HG02763 (cell line): ENCODE data around the gene GALM.
A peak's percentile ranks its signal among the peaks of the same experiment; 100 is the strongest.
"Not testable (repeated sequence)": the region's sequence is repeated elsewhere in the genome, so short reads cannot be mapped to it uniquely, and the experiment has no call there.

Experiments used
- ATAC-seq: cut with Tn5 transposase; IDR thresholded peaks from one replicate; pipeline ENCODE4 v1.9.1; 2021; ENCODE audit warnings: mild to moderate bottlenecking, moderate library complexity; ENCODE audit not compliant: unreplicated experiment

Gene GALM

DNA sequence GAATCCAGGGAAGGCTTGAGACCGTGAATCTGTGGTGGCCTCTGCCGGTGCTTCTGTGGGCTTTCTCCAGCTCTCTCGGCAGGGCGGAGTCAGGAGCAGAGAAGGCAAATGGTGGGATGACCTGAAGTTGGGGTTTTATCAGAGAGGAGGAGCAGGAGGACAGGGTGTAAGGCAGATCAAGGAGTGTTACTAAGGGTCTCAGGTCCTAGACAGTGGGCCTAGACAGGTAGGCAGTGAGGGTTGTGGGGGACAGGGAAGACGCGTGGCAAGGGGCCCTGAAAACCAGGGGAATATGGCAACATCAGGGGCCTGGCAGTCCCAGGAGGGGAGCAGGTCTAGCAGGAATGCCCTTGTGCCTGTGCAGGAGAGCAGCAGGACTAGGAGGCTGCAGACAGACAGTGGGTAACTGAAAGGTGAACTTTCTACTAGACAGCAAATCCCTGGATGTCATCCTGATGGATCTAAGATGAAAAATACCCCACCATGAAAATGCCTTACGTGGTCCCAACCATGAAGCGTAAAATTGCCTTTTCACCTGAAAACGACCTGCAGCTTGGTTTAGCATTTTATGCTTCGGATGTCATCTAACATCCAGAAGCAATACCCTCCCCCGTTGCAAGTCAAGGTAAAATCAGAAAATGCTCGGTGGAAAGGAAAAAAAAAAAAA, 43.1 kb downstream of the GALM start:
- no peak for ATAC-seq

- peak; percentile 78 for ATAC-seq
Observed at GRCh38 chr2:38709567-38710194, 43.8 kb downstream of the GALM start.

DNA sequence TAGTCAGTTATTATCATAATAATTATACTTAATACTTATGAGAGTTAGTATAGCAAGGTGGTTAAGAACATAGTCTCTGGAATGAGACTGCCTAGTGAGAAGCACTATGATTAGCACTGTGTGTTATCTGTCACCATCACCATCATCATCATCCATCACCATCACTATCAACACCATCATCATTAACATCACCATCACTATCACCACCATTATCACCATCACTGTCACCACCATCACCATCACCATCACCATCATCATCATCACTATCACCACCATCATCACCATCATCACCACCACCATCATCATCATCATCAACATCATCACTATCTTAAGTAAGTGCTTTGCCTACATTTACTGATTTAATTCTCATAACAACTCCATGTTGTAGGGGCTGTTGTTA, 45.6 kb downstream of the GALM start:
- no peak for ATAC-seq

GRCh38 chr2:38712413-38712812, 46.5 kb downstream of the GALM start:
- no peak for ATAC-seq

- ATAC-seq: no peak
Observed at GRCh38 chr2:38712871-38713270, 47.0 kb downstream of the GALM start.

GRCh38 chr2:38713338-38713737, 47.4 kb downstream of the GALM start:
- no peak for ATAC-seq

- not testable (repeated sequence) for ATAC-seq
Observed at GRCh38 chr2:38714941-38715340, 49.0 kb downstream of the GALM start.

DNA sequence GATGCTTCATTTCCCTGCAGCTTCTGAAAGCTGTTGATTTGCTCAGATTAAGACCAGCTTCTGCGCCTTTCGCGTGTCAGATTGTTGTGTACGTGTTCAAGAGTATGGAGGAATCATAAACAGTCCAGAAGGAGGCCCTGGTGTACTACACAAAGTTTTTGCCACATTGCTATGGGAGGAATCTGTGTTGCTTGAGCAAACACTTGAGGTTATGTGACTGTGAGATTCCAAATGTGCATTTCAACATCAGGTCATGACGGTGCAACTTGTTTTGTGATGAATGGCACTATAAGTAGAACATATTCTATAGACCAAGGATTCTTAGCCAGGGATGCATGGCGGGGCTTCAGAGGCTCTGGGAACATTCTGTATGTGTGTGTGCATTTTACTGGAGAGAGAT, 50.3 kb downstream of the GALM start:
- ATAC-seq: no peak

GRCh38 chr2:38718601-38719000, 52.7 kb downstream of the GALM start:
- ATAC-seq: no peak

GRCh38 chr2:38719706-38720105, 53.8 kb downstream of the GALM start:
- no peak for ATAC-seq

DNA sequence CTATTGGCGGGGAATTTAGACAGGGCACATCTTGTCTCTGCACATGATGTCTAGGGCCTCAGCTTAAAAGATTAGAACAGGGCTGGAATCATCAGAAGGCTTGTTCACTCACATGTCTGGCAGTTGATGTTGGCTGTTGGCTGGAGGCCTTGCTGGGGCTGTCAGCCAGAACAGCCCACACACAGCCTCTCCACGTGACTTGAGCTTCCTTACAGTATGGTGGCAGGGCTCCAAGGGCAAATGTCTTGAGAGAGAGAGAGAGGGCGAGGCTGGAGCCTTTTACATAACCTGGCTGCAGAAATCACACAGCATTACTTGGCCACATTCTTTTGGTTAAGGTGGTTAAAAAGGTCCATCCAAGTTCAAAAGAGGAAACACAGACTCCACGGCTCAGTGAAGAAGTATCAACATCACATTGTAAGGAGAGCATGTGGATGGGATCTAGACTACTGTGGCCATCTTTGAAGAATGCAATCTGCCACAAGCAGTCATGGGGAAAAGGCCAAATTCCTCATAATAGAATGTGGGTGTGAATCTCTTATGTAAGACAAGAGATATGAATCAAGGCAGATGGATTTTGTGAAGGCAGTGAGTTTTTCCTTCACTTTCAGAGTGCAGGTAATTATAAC, 54.8 kb downstream of the GALM start:
- ATAC-seq: no peak

DNA sequence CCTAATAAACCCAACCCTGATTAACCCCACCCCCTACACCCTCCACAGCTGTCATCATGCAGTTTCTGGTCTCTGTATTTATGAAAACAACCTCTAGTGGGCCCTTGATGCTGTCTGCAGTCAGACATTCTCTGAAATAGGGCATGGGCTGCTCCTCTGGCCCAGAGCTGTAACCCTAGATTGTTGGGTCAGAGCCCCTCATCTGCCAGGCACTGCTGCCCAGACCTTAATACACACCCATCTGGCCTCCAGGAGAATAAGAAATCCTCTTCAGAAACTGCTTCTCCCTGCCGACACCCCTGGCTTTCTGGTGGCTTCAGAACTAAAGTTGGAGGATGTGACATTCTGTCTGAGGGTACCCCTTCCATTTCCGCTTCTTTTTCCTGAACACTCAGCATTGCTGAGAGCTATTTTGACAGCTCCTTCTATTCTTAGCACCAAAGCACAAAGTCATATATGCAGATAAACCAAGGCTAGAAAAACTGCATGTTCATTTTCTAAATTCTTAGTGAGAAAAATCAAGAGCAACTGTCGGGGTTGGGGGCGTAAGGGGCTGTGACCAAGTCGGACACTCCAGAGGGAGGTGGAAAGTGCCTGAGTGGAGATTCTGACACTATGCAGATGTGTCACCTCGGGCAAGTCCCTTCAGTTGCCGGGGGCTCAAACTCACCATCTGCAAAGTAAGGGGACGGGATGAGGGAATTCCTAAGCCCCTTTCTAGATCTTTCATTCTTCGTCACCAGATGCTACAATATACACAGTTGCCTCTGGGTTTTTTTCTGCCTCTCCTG, 56.6 kb downstream of the GALM start:
- ATAC-seq: peak; percentile 35

GRCh38 chr2:38723173-38723572, 57.3 kb downstream of the GALM start:
- peak; percentile 42 for ATAC-seq

- no peak for ATAC-seq
Observed at GRCh38 chr2:38727661-38728060, 61.7 kb downstream of the GALM start.

- ATAC-seq: no peak
Observed at GRCh38 chr2:38728694-38729093, 62.8 kb downstream of the GALM start.

DNA sequence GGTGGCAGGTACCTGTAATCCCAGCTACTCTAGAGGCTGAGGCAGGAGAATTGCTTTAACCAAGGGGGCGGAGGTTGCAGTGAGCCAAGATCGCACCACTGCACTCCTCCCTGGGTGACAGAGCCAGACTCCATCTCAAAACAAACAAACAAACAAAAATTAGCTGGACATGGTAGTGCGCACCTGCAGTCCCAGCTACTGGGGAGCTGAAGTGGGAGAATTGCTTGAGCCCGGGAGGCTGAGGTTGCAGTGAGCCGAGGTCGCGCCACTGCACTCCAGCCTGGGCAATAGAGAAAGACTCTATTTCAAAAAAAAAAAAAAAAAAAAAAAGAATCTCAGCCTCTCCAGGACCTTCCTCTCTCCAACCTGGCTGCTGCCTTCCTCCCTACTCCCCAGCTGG, 65.2 kb downstream of the GALM start:
- no peak for ATAC-seq

- ATAC-seq: no peak
Observed at GRCh38 chr2:38731684-38732221, 65.8 kb downstream of the GALM start.

DNA sequence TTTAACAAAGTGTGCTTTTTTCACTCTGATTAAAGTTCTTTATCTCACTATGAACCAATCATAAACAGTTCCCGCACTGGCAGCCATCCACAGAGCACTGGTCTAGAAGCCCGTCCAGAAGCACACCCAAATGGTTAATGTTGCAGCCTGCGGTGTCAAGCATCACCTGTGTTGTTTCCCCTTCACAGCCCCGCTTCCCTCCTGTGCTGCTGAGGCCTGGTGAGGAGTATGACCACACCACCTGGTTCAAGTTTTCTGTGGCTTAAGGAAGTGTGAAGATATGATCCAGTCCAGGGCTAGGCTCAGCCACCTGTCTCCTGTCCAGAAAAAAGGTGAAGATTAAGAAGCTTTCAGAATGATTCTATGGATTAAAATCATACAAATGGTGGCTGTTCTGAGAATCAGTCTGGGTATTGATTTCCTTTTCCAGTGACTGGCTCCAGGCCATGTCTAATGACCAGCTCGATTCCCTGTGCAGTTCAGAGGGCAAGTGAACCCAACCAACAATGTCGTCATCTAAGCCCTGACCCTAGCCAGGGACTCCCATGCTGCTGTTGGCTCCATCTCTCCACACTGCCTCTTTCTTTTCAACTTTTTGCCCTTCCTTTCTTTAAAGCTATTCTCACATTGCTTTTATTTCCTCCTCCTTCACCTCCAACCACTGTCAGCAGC, 67.5 kb downstream of the GALM start:
- ATAC-seq: no peak

GRCh38 chr2:38734299-38735058, 68.6 kb downstream of the GALM start:
- ATAC-seq: no peak

GRCh38 chr2:38735999-38736320, 70.0 kb downstream of the GALM start:
- ATAC-seq: no peak
